NT2/D1 (cell line): ENCODE measurements around the gene TTC39B.

ENCODE experiments used
- DNase-seq: peaks from one replicate; pipeline ENCODE4 v3.0.0-alpha.2; 2011; ENCODE audit warnings: low read depth, low spot score
- H3K27me3 ChIP-seq: 2 replicates; pipeline ENCODE4 v1.6.0; 2011; ENCODE audit warnings: mild to moderate bottlenecking; ENCODE audit not compliant: insufficient read length, insufficient read depth
- H3K36me3 ChIP-seq: 2 replicates; pipeline ENCODE4 v1.6.1; 2011; ENCODE audit warnings: mild to moderate bottlenecking, low read length, mixed read lengths; ENCODE audit not compliant: insufficient read depth, insufficient read length
- H3K4me1 ChIP-seq: 2 replicates; pipeline ENCODE4 v1.5.1; 2011; ENCODE audit not compliant: insufficient read depth, insufficient read length
- H3K4me3 ChIP-seq: 2 replicates; pipeline ENCODE4 v1.5.1; 2011; ENCODE audit warnings: low read depth; ENCODE audit not compliant: insufficient read length
- H3K9ac ChIP-seq: 2 replicates; pipeline ENCODE4 v1.6.0; 2011; ENCODE audit warnings: low read depth; ENCODE audit not compliant: insufficient read length
- H3K9me3 ChIP-seq: 2 replicates; pipeline ENCODE4 v1.5.1; 2011; ENCODE audit warnings: mild to moderate bottlenecking, low read length; ENCODE audit not compliant: insufficient read depth
- SUZ12 ChIP-seq: IDR thresholded peaks from 2 replicates; pipeline ENCODE4 v1.6.1; 2011; ENCODE audit not compliant: insufficient read length, insufficient read depth; ENCODE audit errors: extremely low read depth
- YY1 ChIP-seq: IDR thresholded peaks from 2 replicates; pipeline ENCODE4 v1.6.1; 2011; ENCODE audit not compliant: insufficient read length, insufficient read depth
- ZNF274 ChIP-seq: IDR thresholded peaks from 2 replicates; pipeline ENCODE4 v1.6.1; 2011; ENCODE audit warnings: mild to moderate bottlenecking, low read depth, low read length

Gene TTC39B

DNA sequence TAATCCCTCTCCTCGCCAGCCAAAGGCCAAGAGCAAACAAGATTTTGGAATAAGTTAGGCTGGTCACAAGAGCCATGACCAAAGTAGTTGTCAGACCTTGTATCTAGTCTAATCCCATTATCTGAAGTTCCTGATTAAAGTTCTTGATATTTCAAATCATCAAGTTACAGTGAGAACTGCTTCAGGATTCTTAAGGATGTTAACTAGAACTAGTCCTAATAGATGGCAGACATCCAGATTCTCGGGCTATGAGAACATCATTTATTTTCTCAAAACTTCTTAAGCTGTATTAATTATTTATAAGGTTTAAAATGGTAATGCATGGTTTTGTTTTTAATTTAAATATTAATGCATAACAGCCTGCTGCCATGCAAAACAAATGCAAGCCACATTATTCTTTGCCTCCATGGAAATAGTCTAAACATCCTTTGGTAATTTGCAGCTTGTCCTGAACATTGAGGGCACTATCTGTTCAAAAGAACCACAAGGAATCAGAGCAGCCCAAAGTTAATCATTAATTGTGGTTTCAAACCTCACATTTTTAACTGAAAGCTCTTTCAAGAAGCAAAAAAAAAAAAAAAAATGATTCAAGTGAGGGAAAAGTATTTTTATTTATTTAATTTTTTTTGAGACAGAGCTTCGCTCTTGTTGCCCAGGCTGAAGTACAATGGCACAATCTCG, 95.1 kb downstream of the TTC39B start:
- DNase-seq, result no peak

DNA sequence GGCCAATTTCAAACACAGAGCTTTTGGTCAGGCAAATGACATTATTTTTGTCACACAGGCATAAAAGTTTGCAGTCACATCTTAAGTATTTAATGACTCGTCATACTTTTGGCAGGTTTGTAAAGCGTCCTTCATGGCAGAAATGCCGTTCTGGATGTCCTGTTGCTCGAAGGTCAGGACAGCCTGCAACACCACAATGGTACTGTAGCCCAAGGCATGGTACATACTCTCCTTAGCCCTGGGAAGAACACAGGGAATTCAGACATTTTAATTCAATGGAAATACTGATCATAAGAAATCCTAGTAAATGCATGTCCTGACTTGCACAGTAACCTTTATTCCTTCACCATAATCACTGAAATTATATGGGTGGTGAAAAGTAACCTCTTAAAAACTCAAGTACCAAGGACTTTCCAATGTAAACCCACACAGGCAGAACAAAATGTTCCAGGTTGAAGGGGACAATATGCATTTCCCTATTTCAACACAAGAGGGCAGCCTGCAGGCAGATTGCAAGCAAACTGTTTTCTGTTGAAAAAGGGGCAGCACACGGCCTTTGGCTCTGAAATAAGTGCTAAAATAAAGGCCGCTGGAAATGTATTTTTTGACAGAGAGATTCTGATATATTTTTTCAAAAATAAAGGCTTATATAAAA, 95.7 kb downstream of the TTC39B start:
- TF ChIP-seq SUZ12 (no peak), YY1 (no peak), ZNF274 (no peak)
- no peak overlapping the region for H3K9ac ChIP-seq
- peak; percentile 77 for DNase-seq
- H3K4me3 ChIP-seq, result no peak overlapping the region
- H3K27me3 ChIP-seq, result no peaks in the 10 kb centered on the region
- no peaks in the 10 kb centered on the region for H3K9me3 ChIP-seq
- no peaks in the 10 kb centered on the region for H3K4me1 ChIP-seq
- H3K36me3 ChIP-seq, result no peaks in the 10 kb centered on the region

More for the DNA sequence above, 95.1 kb downstream of the TTC39B start:
- no peaks in the 10 kb centered on the region for H3K9me3 ChIP-seq
- no peaks in the 10 kb centered on the region for H3K36me3 ChIP-seq
- TF ChIP-seq YY1 (no peak), SUZ12 (no peak), ZNF274 (no peak)
- no peak overlapping the region for H3K4me3 ChIP-seq
- H3K9ac ChIP-seq, result no peak overlapping the region
- H3K4me1 ChIP-seq, result no peaks in the 10 kb centered on the region
- H3K27me3 ChIP-seq, result no peaks in the 10 kb centered on the region

GRCh38 chr9:15206903-15207696, 99.9 kb downstream of the TTC39B start:
- Histone ChIP-seq H3K9me3 (no peaks in the 10 kb centered on the region), H3K4me1 (no peaks in the 10 kb centered on the region), H3K9ac (no peak overlapping the region), H3K4me3 (no peak overlapping the region), H3K27me3 (no peaks in the 10 kb centered on the region), H3K36me3 (no peaks in the 10 kb centered on the region)
- no peak for DNase-seq
- no peak for TF ChIP-seq ZNF274
- TF ChIP-seq YY1, result no peak
- no peak for TF ChIP-seq SUZ12

- H3K9ac ChIP-seq, result no peak overlapping the region
- no peak for DNase-seq
These were observed 101.2 kb downstream of the TTC39B start for GRCh38 chr9:15205632-15206420.

GRCh38 chr9:15203581-15203980, 103.4 kb downstream of the TTC39B start:
- Histone ChIP-seq H3K9me3 (no peaks in the 10 kb centered on the region), H3K27me3 (no peaks in the 10 kb centered on the region), H3K36me3 (no peaks in the 10 kb centered on the region), H3K9ac (no peak overlapping the region), H3K4me1 (no peaks in the 10 kb centered on the region), H3K4me3 (no peak overlapping the region)
- DNase-seq, result no peak
- TF ChIP-seq SUZ12, result no peak
- no peak for TF ChIP-seq YY1
- no peak for TF ChIP-seq ZNF274

More at GRCh38 chr9:15205632-15206420, 101.2 kb downstream of the TTC39B start:
- H3K9me3 ChIP-seq, result no peaks in the 10 kb centered on the region
- TF ChIP-seq SUZ12 (no peak), YY1 (no peak), ZNF274 (no peak)
- H3K27me3 ChIP-seq, result no peaks in the 10 kb centered on the region
- H3K36me3 ChIP-seq, result no peaks in the 10 kb centered on the region
- H3K4me3 ChIP-seq, result no peak overlapping the region
- H3K4me1 ChIP-seq, result no peaks in the 10 kb centered on the region

DNA sequence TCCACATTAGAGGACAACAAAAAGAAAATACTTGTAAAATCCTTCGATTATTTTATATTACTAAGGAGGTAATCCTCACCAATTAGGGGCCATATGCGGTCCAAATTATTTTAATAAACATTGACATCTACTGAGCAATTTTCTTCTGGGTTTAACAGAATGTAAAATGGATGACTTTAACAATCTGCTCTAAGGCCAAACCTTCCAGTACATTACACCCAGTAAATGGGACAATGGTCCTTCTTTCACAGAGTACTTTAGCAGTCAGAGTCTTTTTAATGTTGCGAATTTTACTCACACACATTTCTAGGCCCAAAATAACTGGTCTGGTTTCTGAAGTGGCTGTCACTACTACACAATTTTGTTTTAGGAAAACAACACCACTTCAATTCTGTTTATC, 106.9 kb downstream of the TTC39B start:
- Histone ChIP-seq H3K27me3 (no peaks in the 10 kb centered on the region), H3K9me3 (peaks cover 19% of the 10 kb centered on the region; the same call in 1 of the 2 replicates), H3K4me3 (no peak overlapping the region), H3K4me1 (no peaks in the 10 kb centered on the region), H3K36me3 (no peaks in the 10 kb centered on the region), H3K9ac (no peak overlapping the region)
- DNase-seq, result no peak
- TF ChIP-seq ZNF274, result no peak
- TF ChIP-seq SUZ12, result no peak
- no peak for TF ChIP-seq YY1

GRCh38 chr9:15192856-15193255, 114.2 kb downstream of the TTC39B start:
- no peak for DNase-seq
- Histone ChIP-seq H3K9ac (no peak overlapping the region), H3K9me3 (peaks cover 19% of the 10 kb centered on the region; the same call in 1 of the 2 replicates), H3K27me3 (no peaks in the 10 kb centered on the region), H3K4me3 (no peak overlapping the region), H3K36me3 (no peaks in the 10 kb centered on the region), H3K4me1 (no peaks in the 10 kb centered on the region)
- TF ChIP-seq ZNF274, result no peak
- TF ChIP-seq SUZ12, result no peak
- TF ChIP-seq YY1, result no peak
